Measurements from ENCODE around the gene ARHGAP10.

ARHGAP10 gene

GRCh38 chr4:147860960-147861359 is 129.1 kb downstream of the ARHGAP10 start:
- no peak overlapping the region for H3K4me3 ChIP-seq (ENCODE audit: low read depth in 1 of 2, low read length in 2 of 2)
- no peaks in the 10 kb centered on the region for H3K27me3 ChIP-seq (ENCODE audit: control insufficient read depth in 1 of 2, insufficient read depth in 2 of 2, low read length in 2 of 2)
- H3K4me1 ChIP-seq (ENCODE audit: control insufficient read depth in 1 of 2, insufficient read depth in 2 of 2, low read length in 2 of 2) = no peaks in the 10 kb centered on the region
- no peak overlapping the region for H3K27ac ChIP-seq (ENCODE audit: low read depth, low read length)
- H3K9ac ChIP-seq (ENCODE audit: low read depth in 1 of 2, low read length in 2 of 2) = no peak overlapping the region
- no peaks in the 10 kb centered on the region for H3K9me3 ChIP-seq (ENCODE audit: control insufficient read depth in 1 of 2, low read length in 2 of 2)
- no peaks in the 10 kb centered on the region for H3K36me3 ChIP-seq (ENCODE audit: control insufficient read depth in 1 of 2, insufficient read depth in 2 of 2, low read length in 2 of 2)

DNA sequence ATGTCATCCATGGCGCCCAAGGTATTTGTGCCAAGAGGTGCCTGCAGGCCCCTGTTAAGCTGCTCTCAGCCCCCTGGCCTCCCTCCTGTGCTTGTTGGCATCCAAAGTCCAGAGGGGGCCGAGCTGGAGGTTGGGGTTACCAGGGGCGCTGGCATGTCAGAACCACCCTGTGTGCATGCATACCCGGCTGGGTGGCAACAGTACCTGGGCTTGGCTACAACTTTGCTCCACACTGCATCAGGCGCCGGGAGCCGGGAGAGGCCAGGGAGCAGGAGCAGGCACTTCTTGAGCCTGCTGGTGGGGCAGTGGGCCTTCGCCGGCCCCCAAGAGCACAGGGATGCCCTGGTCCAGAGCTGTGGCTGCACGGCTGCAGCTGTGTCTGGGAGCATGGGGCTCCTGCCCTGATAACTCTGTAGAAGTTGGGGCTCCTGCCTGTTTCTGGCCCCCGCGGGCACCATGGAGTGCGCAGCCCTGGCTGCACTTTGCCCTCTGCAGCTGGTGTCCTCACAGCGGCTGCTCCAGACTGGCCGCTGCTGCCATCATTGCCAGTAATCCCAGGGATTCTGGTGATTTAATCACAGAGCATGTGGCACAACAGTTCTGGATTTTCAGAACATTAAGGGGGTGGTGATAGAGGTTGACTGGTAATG is 130.3 kb downstream of the ARHGAP10 start:
- Histone ChIP-seq H3K4me1 (ENCODE audit: control insufficient read depth in 1 of 2, insufficient read depth in 2 of 2, low read length in 2 of 2) (no peaks in the 10 kb centered on the region), H3K4me3 (ENCODE audit: low read depth in 1 of 2, low read length in 2 of 2) (no peak overlapping the region), H3K36me3 (ENCODE audit: control insufficient read depth in 1 of 2, insufficient read depth in 2 of 2, low read length in 2 of 2) (no peaks in the 10 kb centered on the region), H3K9me3 (ENCODE audit: control insufficient read depth in 1 of 2, low read length in 2 of 2) (no peaks in the 10 kb centered on the region), H3K27ac (ENCODE audit: low read depth, low read length) (no peak overlapping the region), H3K27me3 (ENCODE audit: control insufficient read depth in 1 of 2, insufficient read depth in 2 of 2, low read length in 2 of 2) (no peaks in the 10 kb centered on the region), H3K9ac (ENCODE audit: low read depth in 1 of 2, low read length in 2 of 2) (no peak overlapping the region)

GRCh38 chr4:147863111-147863747 is 131.3 kb downstream of the ARHGAP10 start:
- H3K36me3 ChIP-seq (ENCODE audit: control insufficient read depth in 1 of 2, insufficient read depth in 2 of 2, low read length in 2 of 2) = no peaks in the 10 kb centered on the region
- H3K27ac ChIP-seq (ENCODE audit: low read depth, low read length) = no peak overlapping the region
- H3K9me3 ChIP-seq (ENCODE audit: control insufficient read depth in 1 of 2, low read length in 2 of 2) = no peaks in the 10 kb centered on the region
- no peak overlapping the region for H3K9ac ChIP-seq (ENCODE audit: low read depth in 1 of 2, low read length in 2 of 2)
- no peaks in the 10 kb centered on the region for H3K27me3 ChIP-seq (ENCODE audit: control insufficient read depth in 1 of 2, insufficient read depth in 2 of 2, low read length in 2 of 2)
- H3K4me3 ChIP-seq (ENCODE audit: low read depth in 1 of 2, low read length in 2 of 2) = no peak overlapping the region
- H3K4me1 ChIP-seq (ENCODE audit: control insufficient read depth in 1 of 2, insufficient read depth in 2 of 2, low read length in 2 of 2) = no peaks in the 10 kb centered on the region

- no peaks in the 10 kb centered on the region for H3K9me3 ChIP-seq (ENCODE audit: control insufficient read depth in 1 of 2, low read length in 2 of 2)
- H3K27me3 ChIP-seq (ENCODE audit: control insufficient read depth in 1 of 2, insufficient read depth in 2 of 2, low read length in 2 of 2) = no peaks in the 10 kb centered on the region
- H3K9ac ChIP-seq (ENCODE audit: low read depth in 1 of 2, low read length in 2 of 2) = no peak overlapping the region
- H3K4me3 ChIP-seq (ENCODE audit: low read depth in 1 of 2, low read length in 2 of 2) = no peak overlapping the region
- H3K36me3 ChIP-seq (ENCODE audit: control insufficient read depth in 1 of 2, insufficient read depth in 2 of 2, low read length in 2 of 2) = no peaks in the 10 kb centered on the region
- H3K4me1 ChIP-seq (ENCODE audit: control insufficient read depth in 1 of 2, insufficient read depth in 2 of 2, low read length in 2 of 2) = no peaks in the 10 kb centered on the region
- no peak overlapping the region for H3K27ac ChIP-seq (ENCODE audit: low read depth, low read length)
Measured at GRCh38 chr4:147863808-147864472, 132.1 kb downstream of the ARHGAP10 start.

DNA sequence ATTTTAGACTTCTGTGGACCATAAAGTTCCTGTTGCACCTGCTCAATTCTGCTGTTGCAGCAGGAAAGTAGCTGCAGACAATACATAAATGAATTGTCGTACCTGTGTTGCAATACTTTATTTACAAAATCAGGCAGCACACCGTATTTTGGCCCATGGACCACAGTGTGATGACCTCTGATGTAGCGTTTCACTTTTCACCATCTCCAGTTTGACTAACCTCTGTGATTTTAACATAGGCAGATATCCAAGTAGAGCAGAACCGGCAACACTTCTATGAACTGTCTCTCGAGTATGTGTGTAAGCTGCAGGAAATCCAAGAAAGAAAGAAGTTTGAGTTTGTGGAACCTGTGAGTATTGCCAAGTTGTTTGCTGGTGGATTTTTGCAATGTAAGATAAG is 132.7 kb downstream of the ARHGAP10 start:
- H3K4me1 ChIP-seq (ENCODE audit: control insufficient read depth in 1 of 2, insufficient read depth in 2 of 2, low read length in 2 of 2) = no peaks in the 10 kb centered on the region
- no peaks in the 10 kb centered on the region for H3K36me3 ChIP-seq (ENCODE audit: control insufficient read depth in 1 of 2, insufficient read depth in 2 of 2, low read length in 2 of 2)
- H3K9ac ChIP-seq (ENCODE audit: low read depth in 1 of 2, low read length in 2 of 2) = no peak overlapping the region
- H3K27me3 ChIP-seq (ENCODE audit: control insufficient read depth in 1 of 2, insufficient read depth in 2 of 2, low read length in 2 of 2) = no peaks in the 10 kb centered on the region
- no peaks in the 10 kb centered on the region for H3K9me3 ChIP-seq (ENCODE audit: control insufficient read depth in 1 of 2, low read length in 2 of 2)
- no peak overlapping the region for H3K4me3 ChIP-seq (ENCODE audit: low read depth in 1 of 2, low read length in 2 of 2)
- H3K27ac ChIP-seq (ENCODE audit: low read depth, low read length) = no peak overlapping the region

GRCh38 chr4:147865926-147866325 is 134.0 kb downstream of the ARHGAP10 start:
- no peak overlapping the region for H3K27ac ChIP-seq (ENCODE audit: low read depth, low read length)
- H3K4me1 ChIP-seq (ENCODE audit: control insufficient read depth in 1 of 2, insufficient read depth in 2 of 2, low read length in 2 of 2) = no peaks in the 10 kb centered on the region
- no peaks in the 10 kb centered on the region for H3K36me3 ChIP-seq (ENCODE audit: control insufficient read depth in 1 of 2, insufficient read depth in 2 of 2, low read length in 2 of 2)
- no peaks in the 10 kb centered on the region for H3K27me3 ChIP-seq (ENCODE audit: control insufficient read depth in 1 of 2, insufficient read depth in 2 of 2, low read length in 2 of 2)
- no peak overlapping the region for H3K4me3 ChIP-seq (ENCODE audit: low read depth in 1 of 2, low read length in 2 of 2)
- H3K9ac ChIP-seq (ENCODE audit: low read depth in 1 of 2, low read length in 2 of 2) = no peak overlapping the region
- no peaks in the 10 kb centered on the region for H3K9me3 ChIP-seq (ENCODE audit: control insufficient read depth in 1 of 2, low read length in 2 of 2)

DNA sequence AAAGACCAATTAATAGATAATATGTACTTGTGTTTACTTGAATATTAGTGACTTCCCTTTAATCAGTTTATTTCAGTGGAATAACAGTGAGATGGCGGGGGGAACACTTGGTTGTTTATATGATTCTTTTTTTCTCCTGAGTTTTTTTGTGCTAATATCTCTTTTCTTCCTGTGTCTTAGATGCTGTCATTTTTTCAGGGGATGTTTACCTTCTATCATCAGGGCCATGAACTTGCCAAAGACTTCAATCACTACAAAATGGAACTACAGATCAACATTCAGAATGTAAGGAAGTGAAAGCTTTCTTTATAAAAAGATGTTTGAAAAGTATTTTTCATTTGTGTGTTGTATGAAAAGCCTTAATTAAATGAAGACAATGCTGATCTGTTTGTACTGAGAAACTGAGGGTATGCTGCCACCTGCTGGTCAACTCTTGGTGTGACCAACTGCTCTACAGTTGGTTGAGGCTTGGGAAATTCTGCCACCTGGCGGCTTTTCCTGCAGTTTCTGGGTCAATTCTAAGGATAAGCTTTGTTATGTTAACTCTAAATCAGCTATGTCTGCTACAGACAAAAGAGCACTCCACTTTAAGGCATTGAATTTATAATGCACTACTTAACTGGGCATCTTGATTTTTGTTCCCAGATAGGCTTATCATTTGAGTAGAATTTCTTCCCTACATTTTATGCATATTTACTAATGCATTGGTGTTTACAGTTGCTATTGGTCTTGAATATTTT is 134.8 kb downstream of the ARHGAP10 start:
- Histone ChIP-seq H3K4me3 (ENCODE audit: low read depth in 1 of 2, low read length in 2 of 2) (no peak overlapping the region), H3K9me3 (ENCODE audit: control insufficient read depth in 1 of 2, low read length in 2 of 2) (no peaks in the 10 kb centered on the region), H3K27ac (ENCODE audit: low read depth, low read length) (no peak overlapping the region), H3K9ac (ENCODE audit: low read depth in 1 of 2, low read length in 2 of 2) (no peak overlapping the region), H3K36me3 (ENCODE audit: control insufficient read depth in 1 of 2, insufficient read depth in 2 of 2, low read length in 2 of 2) (no peaks in the 10 kb centered on the region), H3K27me3 (ENCODE audit: control insufficient read depth in 1 of 2, insufficient read depth in 2 of 2, low read length in 2 of 2) (no peaks in the 10 kb centered on the region), H3K4me1 (ENCODE audit: control insufficient read depth in 1 of 2, insufficient read depth in 2 of 2, low read length in 2 of 2) (no peaks in the 10 kb centered on the region)

- H3K27ac ChIP-seq (ENCODE audit: low read depth, low read length) = no peak overlapping the region
- peaks cover 7 to 9% of the 10 kb centered on the region in 2 donors for H3K36me3 ChIP-seq (ENCODE audit: control insufficient read depth in 1 of 2, insufficient read depth in 2 of 2, low read length in 2 of 2)
- H3K9ac ChIP-seq (ENCODE audit: low read depth in 1 of 2, low read length in 2 of 2) = no peak overlapping the region
- no peaks in the 10 kb centered on the region for H3K27me3 ChIP-seq (ENCODE audit: control insufficient read depth in 1 of 2, insufficient read depth in 2 of 2, low read length in 2 of 2)
- no peak overlapping the region for H3K4me3 ChIP-seq (ENCODE audit: low read depth in 1 of 2, low read length in 2 of 2)
- no peaks in the 10 kb centered on the region for H3K9me3 ChIP-seq (ENCODE audit: control insufficient read depth in 1 of 2, low read length in 2 of 2)
- H3K4me1 ChIP-seq (ENCODE audit: control insufficient read depth in 1 of 2, insufficient read depth in 2 of 2, low read length in 2 of 2) = no peaks in the 10 kb centered on the region
Measured at GRCh38 chr4:147874109-147874508, 142.2 kb downstream of the ARHGAP10 start.

- Histone ChIP-seq H3K4me3 (ENCODE audit: low read depth in 1 of 2, low read length in 2 of 2) (no peak overlapping the region), H3K4me1 (ENCODE audit: control insufficient read depth in 1 of 2, insufficient read depth in 2 of 2, low read length in 2 of 2) (no peaks in the 10 kb centered on the region), H3K27me3 (ENCODE audit: control insufficient read depth in 1 of 2, insufficient read depth in 2 of 2, low read length in 2 of 2) (no peaks in the 10 kb centered on the region), H3K36me3 (ENCODE audit: control insufficient read depth in 1 of 2, insufficient read depth in 2 of 2, low read length in 2 of 2) (peaks cover 7 to 9% of the 10 kb centered on the region in 2 donors), H3K9me3 (ENCODE audit: control insufficient read depth in 1 of 2, low read length in 2 of 2) (no peaks in the 10 kb centered on the region), H3K9ac (ENCODE audit: low read depth in 1 of 2, low read length in 2 of 2) (no peak overlapping the region), H3K27ac (ENCODE audit: low read depth, low read length) (no peak overlapping the region)
Measured at GRCh38 chr4:147877308-147877771, 145.5 kb downstream of the ARHGAP10 start.

GRCh38 chr4:147879676-147880075 is 147.8 kb downstream of the ARHGAP10 start:
- peaks cover 9 to 13% of the 10 kb centered on the region in 2 donors for H3K36me3 ChIP-seq (ENCODE audit: control insufficient read depth in 1 of 2, insufficient read depth in 2 of 2, low read length in 2 of 2)
- no peaks in the 10 kb centered on the region for H3K9me3 ChIP-seq (ENCODE audit: control insufficient read depth in 1 of 2, low read length in 2 of 2)
- no peak overlapping the region for H3K9ac ChIP-seq (ENCODE audit: low read depth in 1 of 2, low read length in 2 of 2)
- no peak overlapping the region for H3K4me3 ChIP-seq (ENCODE audit: low read depth in 1 of 2, low read length in 2 of 2)
- H3K27me3 ChIP-seq (ENCODE audit: control insufficient read depth in 1 of 2, insufficient read depth in 2 of 2, low read length in 2 of 2) = no peaks in the 10 kb centered on the region
- no peak overlapping the region for H3K27ac ChIP-seq (ENCODE audit: low read depth, low read length)
- H3K4me1 ChIP-seq (ENCODE audit: control insufficient read depth in 1 of 2, insufficient read depth in 2 of 2, low read length in 2 of 2) = no peaks in the 10 kb centered on the region

Data from duodenal mucosa (tissue), 2 donors.